Right lobe of liver (tissue), 4 donors: ENCODE results near the gene DCC.

Source experiments
- POLR2A ChIP-seq: fragments of 450-650 bp; IDR thresholded peaks from one replicate; pipeline ENCODE4 v1.6.1; 2017; ENCODE audit warnings: antibody characterized with exemption, mild to moderate bottlenecking
- TF ChIP-seq, protein P1 (sequence below), 4 donors: fragments of 200-600 bp in 3 of 4; fragments of 450-650 bp in 1 of 4; IDR thresholded peaks; one replicate each; pipeline versions ENCODE4 v1.5.1 to v1.8.0; 2016 to 2022; ENCODE audit warnings: antibody characterized with exemption in 4 of 4, mild to moderate bottlenecking in 2 of 4
- donor health status: DM: no; HTN: no; CAD: no.
- donor health status: DM: no; HTN: no; CAD: no.
- donor health status: DM: no; HTN: yes; CAD: no.

DNA sequence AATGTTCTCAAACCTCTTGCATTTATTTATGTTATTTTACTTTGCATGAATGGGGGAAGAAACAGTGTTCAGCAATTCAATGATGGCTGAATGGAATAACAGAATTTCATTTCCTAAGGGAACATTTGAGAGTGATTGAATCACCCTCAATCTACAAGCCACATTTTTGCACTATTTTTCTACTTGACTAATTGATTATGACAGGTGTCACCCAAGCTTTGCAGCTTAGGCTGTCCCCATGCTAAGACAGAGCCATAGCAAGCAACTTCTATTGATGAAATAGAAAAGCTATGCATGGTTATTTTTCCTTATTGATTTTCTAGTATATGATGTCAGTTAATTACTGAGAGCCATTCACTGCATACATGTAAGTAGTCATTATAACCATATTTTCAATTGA lies 795.7 kb downstream of the DCC start:
- no peak for TF ChIP-seq POLR2A
- TF ChIP-seq, protein P1, sequence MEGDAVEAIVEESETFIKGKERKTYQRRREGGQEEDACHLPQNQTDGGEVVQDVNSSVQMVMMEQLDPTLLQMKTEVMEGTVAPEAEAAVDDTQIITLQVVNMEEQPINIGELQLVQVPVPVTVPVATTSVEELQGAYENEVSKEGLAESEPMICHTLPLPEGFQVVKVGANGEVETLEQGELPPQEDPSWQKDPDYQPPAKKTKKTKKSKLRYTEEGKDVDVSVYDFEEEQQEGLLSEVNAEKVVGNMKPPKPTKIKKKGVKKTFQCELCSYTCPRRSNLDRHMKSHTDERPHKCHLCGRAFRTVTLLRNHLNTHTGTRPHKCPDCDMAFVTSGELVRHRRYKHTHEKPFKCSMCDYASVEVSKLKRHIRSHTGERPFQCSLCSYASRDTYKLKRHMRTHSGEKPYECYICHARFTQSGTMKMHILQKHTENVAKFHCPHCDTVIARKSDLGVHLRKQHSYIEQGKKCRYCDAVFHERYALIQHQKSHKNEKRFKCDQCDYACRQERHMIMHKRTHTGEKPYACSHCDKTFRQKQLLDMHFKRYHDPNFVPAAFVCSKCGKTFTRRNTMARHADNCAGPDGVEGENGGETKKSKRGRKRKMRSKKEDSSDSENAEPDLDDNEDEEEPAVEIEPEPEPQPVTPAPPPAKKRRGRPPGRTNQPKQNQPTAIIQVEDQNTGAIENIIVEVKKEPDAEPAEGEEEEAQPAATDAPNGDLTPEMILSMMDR (IDR thresholded peaks at IDR 0.05) = no peak
